ENCODE results near the gene MALRD1. TPM values are rescaled to one million over a fixed set of nuclear protein-coding genes. Genes with fewer than 3 reads are reported as not detected.
"Not testable (repeated sequence)": the region's sequence is repeated elsewhere in the genome, so short reads cannot be mapped to it uniquely, and the experiment has no call there.

MALRD1 gene
- total RNA-seq, 1 experiment from 2014 or later: 8.2 TPM

DNA sequence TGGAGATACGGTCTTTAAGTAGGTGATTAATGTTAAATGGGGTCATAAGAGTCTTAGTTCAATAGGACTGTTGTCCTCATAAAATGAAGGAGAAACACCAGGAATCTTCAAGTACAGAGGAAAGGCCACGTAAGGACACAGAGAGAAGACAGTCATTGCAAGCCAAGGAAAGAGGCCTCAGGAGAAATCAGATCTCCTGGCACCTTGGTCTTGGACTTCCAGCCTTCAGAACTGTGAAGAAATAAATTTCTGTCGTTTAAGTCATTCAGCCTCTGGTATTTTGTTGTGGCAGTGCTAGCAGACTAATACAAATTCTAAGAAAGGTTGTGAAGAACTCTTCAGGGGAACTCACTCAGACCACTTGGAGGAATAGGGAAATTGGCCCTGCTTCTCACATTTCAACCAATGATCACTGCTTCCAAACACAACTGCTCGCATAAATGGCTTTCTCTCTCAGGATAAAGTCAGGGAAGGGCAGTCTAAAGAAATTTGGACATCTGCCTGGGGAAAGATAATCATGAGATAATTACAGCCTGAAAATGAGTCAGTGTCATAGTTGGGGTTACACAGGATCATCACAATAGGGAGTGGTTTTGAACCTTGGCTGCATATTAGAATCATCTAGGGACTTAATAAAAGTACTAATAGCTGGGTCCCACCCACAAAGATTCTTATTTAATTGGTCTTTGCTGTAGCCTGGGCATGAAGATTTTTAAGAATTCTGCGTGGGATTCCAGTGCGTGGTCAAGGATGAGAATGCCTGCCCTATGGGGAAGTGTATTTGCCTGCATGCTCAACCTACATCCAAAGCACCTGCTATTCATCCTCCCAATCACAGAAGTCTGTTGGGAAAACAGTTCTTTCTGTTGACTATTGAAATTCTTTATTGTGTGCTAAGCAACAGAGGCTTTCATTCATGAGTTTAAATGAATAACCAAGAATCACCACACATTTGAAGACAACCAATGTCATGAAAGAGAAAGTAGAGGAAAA is 457.0 kb downstream of the MALRD1 start:
- intact Hi-C loops (cut with micrococcal nuclease; ENCODE audit: unreplicated experiment): no loop called here

DNA sequence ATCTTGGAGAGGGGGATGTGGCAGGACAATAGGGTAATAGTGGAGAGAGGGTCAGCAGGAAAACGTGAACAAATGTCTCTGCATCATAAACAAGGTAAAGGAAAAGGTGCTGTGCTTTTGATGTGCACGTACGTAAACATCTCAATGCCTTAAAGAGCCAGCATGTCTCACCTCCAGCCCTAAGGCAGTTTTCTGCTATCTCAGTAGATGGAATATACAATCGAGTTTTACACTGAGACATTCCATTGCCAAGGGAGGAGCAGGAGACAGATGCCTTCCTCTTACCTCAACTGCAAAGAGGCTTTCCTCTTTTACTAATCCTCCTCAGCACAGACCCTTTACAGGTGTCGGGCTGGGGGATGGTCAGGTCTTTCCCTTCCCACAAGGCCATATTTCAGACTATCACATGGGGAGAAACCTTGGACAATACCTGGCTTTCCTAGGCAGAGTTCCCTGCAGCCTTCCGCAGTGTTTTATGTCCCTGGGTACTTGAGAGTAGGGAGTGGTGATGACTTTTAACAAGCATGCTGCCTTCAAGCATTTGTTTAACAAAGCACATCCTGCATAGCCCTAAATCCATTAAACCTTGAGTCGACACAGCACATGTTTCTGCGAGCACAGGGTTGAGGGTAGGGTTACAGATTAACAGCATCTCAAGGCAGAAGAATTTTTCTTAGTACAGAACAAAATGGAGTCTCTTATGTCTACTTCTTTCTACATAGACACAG is 461.6 kb downstream of the MALRD1 start:
- H3K4me3 ChIP-seq (ENCODE audit: low read depth, low read length); H3K36me3 Mint-ChIP-seq (ENCODE audit: insufficient read depth, unreplicated experiment); CTCF ChIA-PET; POLR2A ChIA-PET; H3K9me3 ChIP-seq; H3K9me3 Mint-ChIP-seq (ENCODE audit: unreplicated experiment); H3K27me3 Mint-ChIP-seq (ENCODE audit: insufficient read depth, unreplicated experiment); H3K4me1 ChIP-seq; H3K4me3 Mint-ChIP-seq (ENCODE audit: unreplicated experiment); H3K27ac Mint-ChIP-seq (ENCODE audit: unreplicated experiment); intact Hi-C loops (cut with micrococcal nuclease; ENCODE audit: unreplicated experiment); BruUV-seq (replicated peaks); DNase-seq; H3K4me1 Mint-ChIP-seq (ENCODE audit: low read depth, unreplicated experiment); H3K27me3 ChIP-seq (replicated peaks; ENCODE audit: control insufficient read depth, insufficient read depth, low read length); H3K36me3 ChIP-seq (ENCODE audit: control insufficient read depth, insufficient read depth, low read length): not testable (repeated sequence)

More for the DNA sequence above, 457.0 kb downstream of the MALRD1 start:
- Histone ChIP-seq H3K36me3 (ENCODE audit: control insufficient read depth, insufficient read depth, low read length) (no peaks in the 10 kb centered on the region), H3K4me1 (no peaks in the 10 kb centered on the region), H3K27me3 (replicated peaks; ENCODE audit: control insufficient read depth, insufficient read depth, low read length) (no peaks in the 10 kb centered on the region), H3K4me3 (ENCODE audit: low read depth, low read length) (no peak overlapping the region), H3K9me3 (no peaks in the 10 kb centered on the region)
- no peaks in the 10 kb centered on the region for H3K27me3 Mint-ChIP-seq (ENCODE audit: insufficient read depth, unreplicated experiment)
- DNase-seq: no peak
- H3K4me1 Mint-ChIP-seq (ENCODE audit: low read depth, unreplicated experiment): no peaks in the 10 kb centered on the region
- CTCF ChIA-PET: no interaction called here
- POLR2A ChIA-PET: no interaction called here
- no TSS peak for BruUV-seq (replicated peaks)
- no peaks in the 10 kb centered on the region for H3K36me3 Mint-ChIP-seq (ENCODE audit: insufficient read depth, unreplicated experiment)
- TF ChIP-seq, protein P1, sequence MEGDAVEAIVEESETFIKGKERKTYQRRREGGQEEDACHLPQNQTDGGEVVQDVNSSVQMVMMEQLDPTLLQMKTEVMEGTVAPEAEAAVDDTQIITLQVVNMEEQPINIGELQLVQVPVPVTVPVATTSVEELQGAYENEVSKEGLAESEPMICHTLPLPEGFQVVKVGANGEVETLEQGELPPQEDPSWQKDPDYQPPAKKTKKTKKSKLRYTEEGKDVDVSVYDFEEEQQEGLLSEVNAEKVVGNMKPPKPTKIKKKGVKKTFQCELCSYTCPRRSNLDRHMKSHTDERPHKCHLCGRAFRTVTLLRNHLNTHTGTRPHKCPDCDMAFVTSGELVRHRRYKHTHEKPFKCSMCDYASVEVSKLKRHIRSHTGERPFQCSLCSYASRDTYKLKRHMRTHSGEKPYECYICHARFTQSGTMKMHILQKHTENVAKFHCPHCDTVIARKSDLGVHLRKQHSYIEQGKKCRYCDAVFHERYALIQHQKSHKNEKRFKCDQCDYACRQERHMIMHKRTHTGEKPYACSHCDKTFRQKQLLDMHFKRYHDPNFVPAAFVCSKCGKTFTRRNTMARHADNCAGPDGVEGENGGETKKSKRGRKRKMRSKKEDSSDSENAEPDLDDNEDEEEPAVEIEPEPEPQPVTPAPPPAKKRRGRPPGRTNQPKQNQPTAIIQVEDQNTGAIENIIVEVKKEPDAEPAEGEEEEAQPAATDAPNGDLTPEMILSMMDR (IDR thresholded peaks at IDR 0.05; ENCODE audit: insufficient read depth in 1 of 2, low read depth in 1 of 2, low read length in 1 of 2, severe bottlenecking in 1 of 2, unreplicated experiment in 1 of 2): no peak
- H3K4me3 Mint-ChIP-seq (ENCODE audit: unreplicated experiment): no peak overlapping the region
- no peaks in the 10 kb centered on the region for H3K9me3 Mint-ChIP-seq (ENCODE audit: unreplicated experiment)
- H3K27ac Mint-ChIP-seq (ENCODE audit: unreplicated experiment): no peak overlapping the region

DNA sequence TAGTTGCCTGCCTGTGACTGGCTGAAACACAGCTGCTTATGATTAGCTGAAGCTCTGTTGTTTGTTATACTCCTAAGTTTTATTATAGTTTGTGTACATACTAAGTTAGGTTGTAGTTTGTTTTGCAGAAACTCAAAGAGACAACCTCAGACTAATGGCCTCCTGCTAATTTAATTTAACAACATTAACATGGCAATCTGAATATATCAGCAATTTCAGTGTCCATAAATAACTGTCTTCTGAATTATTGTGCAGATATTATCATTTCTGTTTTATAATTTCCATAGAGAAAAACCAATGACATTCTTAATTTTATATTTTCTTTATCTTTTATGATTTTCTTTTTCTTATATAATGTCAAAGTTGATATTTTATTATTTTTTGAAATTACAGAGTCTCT is 469.5 kb downstream of the MALRD1 start:
- H3K4me1 ChIP-seq: no peaks in the 10 kb centered on the region
- H3K9me3 ChIP-seq: peaks cover 4% of the 10 kb centered on the region; the same call in 1 of the 2 replicates
- no TSS peak for BruUV-seq (replicated peaks)
- no peak overlapping the region for H3K4me3 Mint-ChIP-seq (ENCODE audit: unreplicated experiment)
- no peaks in the 10 kb centered on the region for H3K36me3 Mint-ChIP-seq (ENCODE audit: insufficient read depth, unreplicated experiment)
- no peak overlapping the region for H3K27ac Mint-ChIP-seq (ENCODE audit: unreplicated experiment)
- H3K27me3 ChIP-seq (replicated peaks; ENCODE audit: control insufficient read depth, insufficient read depth, low read length): no peaks in the 10 kb centered on the region
- no peaks in the 10 kb centered on the region for H3K36me3 ChIP-seq (ENCODE audit: control insufficient read depth, insufficient read depth, low read length)
- CTCF ChIA-PET: no interaction called here
- H3K4me3 ChIP-seq (ENCODE audit: low read depth, low read length): no peak overlapping the region
- no peak for DNase-seq
- intact Hi-C loops (cut with micrococcal nuclease; ENCODE audit: unreplicated experiment): no loop called here
- no peaks in the 10 kb centered on the region for H3K4me1 Mint-ChIP-seq (ENCODE audit: low read depth, unreplicated experiment)
- H3K9me3 Mint-ChIP-seq (ENCODE audit: unreplicated experiment): peaks cover 5% of the 10 kb centered on the region
- TF ChIP-seq, protein P1 (IDR thresholded peaks at IDR 0.05; ENCODE audit: insufficient read depth in 1 of 2, low read depth in 1 of 2, low read length in 1 of 2, severe bottlenecking in 1 of 2, unreplicated experiment in 1 of 2): no peak
- no peaks in the 10 kb centered on the region for H3K27me3 Mint-ChIP-seq (ENCODE audit: insufficient read depth, unreplicated experiment)
- POLR2A ChIA-PET: no interaction called here
